Left lung (tissue), 10 donors: ENCODE measurements around the gene COL4A4. TPM values are rescaled to one million over a fixed set of nuclear protein-coding genes. Genes with fewer than 3 reads are reported as not detected.
A peak's percentile ranks its signal among the peaks of the same experiment; 100 is the strongest.

Source experiments
- ATAC-seq: fragments of 200-7000 bp; cut with Tn5 transposase; one replicate; pipeline ENCODE4 v1.9.1; 2020; ENCODE audit warnings: moderate library complexity
- DNase-seq, 4 donors: peaks; one replicate each; pipeline ENCODE4 v3.0.0-alpha.2; 2013 to 2020
- H3K27ac ChIP-seq, 2 donors: fragments of 200-600 bp; sonication (generic) in 1 of 2; one replicate each; pipeline versions ENCODE4 v1.5.0 to v1.8.0; 2020 to 2021
- H3K27me3 ChIP-seq, 2 donors: fragments of 200-600 bp; sonication (generic) in 1 of 2; one replicate each; pipeline versions ENCODE4 v1.5.0 to v1.8.0; 2020 to 2021
- H3K36me3 ChIP-seq, 2 donors: fragments of 200-600 bp; sonication (generic) in 1 of 2; one replicate each; pipeline versions ENCODE4 v1.5.0 to v1.8.0; 2020 to 2021
- H3K4me1 ChIP-seq, 2 donors: fragments of 200-600 bp; one replicate each; pipeline ENCODE4 v1.8.0; 2021
- H3K4me3 ChIP-seq, 2 donors: fragments of 200-600 bp; sonication (generic) in 1 of 2; one replicate each; pipeline versions ENCODE4 v1.5.0 to v1.8.0; 2020 to 2021; ENCODE audit warnings: mild to moderate bottlenecking in 1 of 2
- H3K9me3 ChIP-seq, 2 donors: fragments of 200-600 bp; sonication (generic) in 1 of 2; one replicate each; pipeline versions ENCODE4 v1.5.0 to v1.8.0; 2020 to 2021
- intact Hi-C, 2 donors: fragments of 100-400 bp; cut with DNase I; formaldehyde crosslinking; loops; one replicate each; pipeline versions ENCODE4 v1.11.2 to v1.14.2; 2022
- polyA plus RNA-seq, 6 donors: library from polyadenylated mRNA; unstranded; fragments of 120-200 nt; gene quantifications; one replicate each; pipeline ENCODE4 v1.2.1, GENCODE V29; 2013; ENCODE audit not compliant: insufficient read length in 6 of 6
- total RNA-seq, 2 donors: library from RNA; stranded (reverse); fragmentation: NEBNext Ultra II Directional; extraction: Animal tissue kit (Norgen Biotek cat#: 25700); gene quantifications; one replicate each; pipeline ENCODE4 v1.2.1, GENCODE V29; 2021
- TF ChIP-seq, protein P1 (sequence below), 2 donors: fragments of 200-600 bp; sonication (generic) in 1 of 2; IDR thresholded peaks; one replicate each; pipeline versions ENCODE4 v1.5.0 to v1.8.0; 2021; ENCODE audit warnings: antibody characterized with exemption in 2 of 2
- donor health status: DM: no; HTN: yes; CAD: no.
- donor health status: DM: no; HTN: no; CAD: no.

Gene COL4A4
- total and polyA plus RNA-seq, 8 donors: 5.4 to 51.2 (median 10.2) TPM

DNA sequence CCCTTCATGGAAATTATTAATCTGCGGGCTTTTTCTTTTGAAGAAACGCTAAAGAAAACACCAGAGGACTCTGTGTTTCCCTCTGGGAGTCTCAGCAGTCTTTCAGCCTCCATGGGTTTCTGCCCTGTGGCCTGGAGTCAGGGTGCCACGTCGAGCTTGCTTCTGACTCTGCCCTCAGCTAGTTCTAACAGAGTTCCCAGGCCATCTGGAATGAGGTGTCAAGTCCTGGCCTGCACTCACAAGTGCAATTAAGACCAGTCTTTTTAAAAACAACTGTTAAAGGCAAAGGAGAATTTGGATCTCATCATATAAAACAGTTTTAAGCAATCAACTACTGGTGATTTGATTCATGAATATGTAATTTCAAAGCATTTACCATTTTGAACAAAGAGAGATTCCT lies 170.8 kb downstream of the COL4A4 start:
- intact Hi-C loops: no loop called here
- H3K27me3 ChIP-seq: no peaks in the 10 kb centered on the region
- no peaks in the 10 kb centered on the region for H3K9me3 ChIP-seq
- H3K27ac ChIP-seq: no peak overlapping the region
- no peak overlapping the region for H3K4me3 ChIP-seq
- no peak for ATAC-seq
- H3K36me3 ChIP-seq: peaks cover 0 to 20% of the 10 kb centered on the region in 2 donors
- H3K4me1 ChIP-seq: no peaks in the 10 kb centered on the region
- no peak for DNase-seq
- TF ChIP-seq, protein P1, sequence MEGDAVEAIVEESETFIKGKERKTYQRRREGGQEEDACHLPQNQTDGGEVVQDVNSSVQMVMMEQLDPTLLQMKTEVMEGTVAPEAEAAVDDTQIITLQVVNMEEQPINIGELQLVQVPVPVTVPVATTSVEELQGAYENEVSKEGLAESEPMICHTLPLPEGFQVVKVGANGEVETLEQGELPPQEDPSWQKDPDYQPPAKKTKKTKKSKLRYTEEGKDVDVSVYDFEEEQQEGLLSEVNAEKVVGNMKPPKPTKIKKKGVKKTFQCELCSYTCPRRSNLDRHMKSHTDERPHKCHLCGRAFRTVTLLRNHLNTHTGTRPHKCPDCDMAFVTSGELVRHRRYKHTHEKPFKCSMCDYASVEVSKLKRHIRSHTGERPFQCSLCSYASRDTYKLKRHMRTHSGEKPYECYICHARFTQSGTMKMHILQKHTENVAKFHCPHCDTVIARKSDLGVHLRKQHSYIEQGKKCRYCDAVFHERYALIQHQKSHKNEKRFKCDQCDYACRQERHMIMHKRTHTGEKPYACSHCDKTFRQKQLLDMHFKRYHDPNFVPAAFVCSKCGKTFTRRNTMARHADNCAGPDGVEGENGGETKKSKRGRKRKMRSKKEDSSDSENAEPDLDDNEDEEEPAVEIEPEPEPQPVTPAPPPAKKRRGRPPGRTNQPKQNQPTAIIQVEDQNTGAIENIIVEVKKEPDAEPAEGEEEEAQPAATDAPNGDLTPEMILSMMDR (IDR thresholded peaks at IDR 0.05): no peak

DNA sequence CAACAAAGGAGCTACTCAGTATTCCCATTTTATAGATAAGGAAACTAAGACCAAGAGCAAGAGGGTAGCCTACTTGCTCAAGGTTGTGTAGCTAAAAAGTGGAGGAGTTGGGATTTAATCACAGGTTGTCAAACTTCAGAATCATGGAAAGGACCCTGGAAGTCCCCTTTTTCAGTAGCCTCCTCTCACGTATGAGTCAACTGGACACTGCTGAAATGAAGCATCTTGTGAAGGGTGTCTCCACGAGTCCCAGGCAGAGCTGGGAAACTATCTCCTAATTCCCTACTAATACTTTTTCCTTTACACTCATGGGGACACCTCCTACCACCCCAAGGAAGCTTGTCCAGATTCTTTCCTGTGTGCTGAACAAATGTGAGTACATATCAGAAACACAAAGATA lies 172.3 kb downstream of the COL4A4 start:
- Histone ChIP-seq H3K4me1 (no peaks in the 10 kb centered on the region), H3K27ac (no peak overlapping the region), H3K9me3 (no peaks in the 10 kb centered on the region), H3K4me3 (no peak overlapping the region), H3K27me3 (no peaks in the 10 kb centered on the region), H3K36me3 (peaks cover 0 to 21% of the 10 kb centered on the region in 2 donors)
- intact Hi-C loops: no loop called here
- ATAC-seq (no peak), DNase-seq (no peak)
- TF ChIP-seq, protein P1 (IDR thresholded peaks at IDR 0.05): no peak

DNA sequence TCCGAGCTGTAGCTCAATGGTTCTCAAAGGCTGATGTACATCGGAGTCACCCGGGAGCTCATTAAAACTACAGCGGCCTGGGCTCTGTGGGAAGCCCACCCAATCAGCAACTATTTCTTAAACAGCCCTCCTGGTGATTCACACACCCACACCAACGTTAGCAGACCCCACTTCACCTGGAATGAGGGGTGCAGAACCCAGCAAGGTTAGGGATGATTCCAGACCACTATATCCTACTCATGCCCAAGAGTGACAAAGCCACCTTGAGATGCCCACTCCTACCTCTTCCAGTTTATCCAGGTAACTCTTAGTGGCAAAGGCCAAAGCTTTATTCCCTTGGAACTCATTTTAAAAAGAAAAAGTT lies 178.4 kb downstream of the COL4A4 start:
- ATAC-seq: no peak
- Histone ChIP-seq H3K9me3 (no peaks in the 10 kb centered on the region), H3K4me1 (no peaks in the 10 kb centered on the region), H3K27ac (no peak overlapping the region), H3K36me3 (peaks cover 0 to 4% of the 10 kb centered on the region in 2 donors), H3K27me3 (no peaks in the 10 kb centered on the region), H3K4me3 (no peak overlapping the region)
- intact Hi-C loops: loop anchor here in 1 of 2 donors (5.0 kb wide), 1 partner anchor 1318 kb away; no protein-coding TSS in a partner anchor
- no peak for DNase-seq
- TF ChIP-seq, protein P1 (IDR thresholded peaks at IDR 0.05): no peak

DNA sequence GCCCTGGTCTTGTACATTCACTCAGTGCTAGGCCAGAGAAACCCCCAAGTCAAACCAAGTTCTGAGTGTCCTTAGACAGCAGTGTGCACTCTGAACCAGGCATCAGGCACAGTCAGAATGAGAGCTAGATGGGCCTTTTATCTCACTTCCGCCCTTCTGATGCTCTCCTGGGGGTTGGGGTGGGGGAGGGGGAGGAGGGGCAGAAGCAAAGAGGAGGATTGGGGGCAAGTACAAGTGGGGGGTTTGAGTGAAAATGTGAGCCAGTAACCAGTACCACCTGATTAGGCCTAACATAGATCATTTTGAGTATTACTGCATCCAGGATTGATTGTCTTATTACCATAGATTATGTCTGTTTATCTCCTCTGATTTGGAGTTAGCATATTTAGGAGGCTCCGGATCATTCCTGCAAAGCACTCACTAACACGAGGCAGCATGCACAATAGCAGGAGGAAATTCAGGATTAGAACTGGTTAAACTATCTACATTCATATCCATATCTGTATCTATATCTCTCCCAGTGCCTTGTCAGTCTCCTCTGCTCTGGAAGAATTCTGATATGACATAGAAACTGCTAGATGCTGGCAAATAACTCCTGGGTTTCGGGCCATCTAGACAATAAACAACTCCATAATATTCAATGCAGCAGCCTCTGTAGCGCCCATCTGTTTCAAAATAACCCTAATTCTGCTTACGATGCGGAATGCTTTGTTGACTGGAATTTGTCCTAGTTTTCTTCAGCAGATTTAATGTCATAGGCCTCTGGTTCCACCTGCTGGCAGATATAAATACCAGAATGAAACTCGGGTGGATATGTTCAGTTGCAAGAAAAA lies 179.0 kb downstream of the COL4A4 start:
- TF ChIP-seq, protein P1 (IDR thresholded peaks at IDR 0.05): peak; percentile 32 to 55
- no peaks in the 10 kb centered on the region for H3K4me1 ChIP-seq
- peak in 2 of 4 donors; percentile 84 to 91 for DNase-seq
- no peaks in the 10 kb centered on the region for H3K9me3 ChIP-seq
- peak; percentile 87 for ATAC-seq
- intact Hi-C loops: loop anchor here in 1 of 2 donors (5.0 kb wide), 1 partner anchor 1318 kb away; no protein-coding TSS in a partner anchor
- H3K27me3 ChIP-seq: no peaks in the 10 kb centered on the region
- H3K27ac ChIP-seq: peak overlapping the region in 1 of 2 donors; percentile 36
- H3K36me3 ChIP-seq: peaks cover 0 to 4% of the 10 kb centered on the region in 2 donors
- no peak overlapping the region for H3K4me3 ChIP-seq

DNA sequence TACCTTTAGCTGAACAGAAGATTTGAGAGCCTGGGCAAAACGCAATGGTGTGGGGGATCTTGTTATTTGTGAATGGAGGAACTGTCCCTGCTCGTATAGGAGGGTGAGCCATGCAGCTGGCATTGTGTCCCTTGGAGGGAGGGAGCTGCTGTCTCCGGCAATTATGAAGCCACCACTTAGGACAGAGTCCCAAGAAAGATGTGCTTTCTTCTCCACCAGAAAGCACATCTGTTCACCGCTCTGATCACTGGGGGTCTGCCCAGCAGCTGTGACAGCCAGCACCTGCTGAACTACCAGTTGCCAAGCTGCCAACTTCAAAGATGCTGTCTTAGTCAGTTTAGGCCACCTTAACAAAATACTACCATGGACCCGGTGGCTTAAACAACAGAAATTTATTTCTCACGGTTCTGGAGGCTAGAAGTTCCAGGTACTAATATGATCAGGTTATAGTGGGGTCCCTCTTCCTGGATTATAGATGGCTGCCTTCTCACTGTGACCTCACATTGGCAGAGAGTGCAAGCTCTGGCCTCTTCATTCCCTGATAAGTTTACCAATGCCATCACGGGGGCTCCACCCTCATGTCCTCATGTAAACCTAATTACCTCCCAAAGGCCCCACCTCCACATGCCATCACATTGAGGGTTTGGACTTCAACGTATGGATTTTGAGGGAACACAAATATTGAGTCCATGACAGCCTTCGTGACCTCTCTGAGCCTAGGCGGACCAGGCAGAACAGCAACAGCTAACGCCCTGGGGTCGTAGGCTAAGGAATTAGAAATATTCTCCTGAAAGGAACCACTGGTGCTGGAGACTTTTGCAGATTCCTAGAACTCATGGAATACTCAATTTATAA lies 179.9 kb downstream of the COL4A4 start:
- TF ChIP-seq, protein P1 (IDR thresholded peaks at IDR 0.05): no peak
- ATAC-seq (no peak), DNase-seq (no peak)
- Histone ChIP-seq H3K27ac (no peak overlapping the region), H3K4me3 (no peak overlapping the region), H3K36me3 (peaks cover 0 to 4% of the 10 kb centered on the region in 2 donors), H3K27me3 (no peaks in the 10 kb centered on the region), H3K4me1 (no peaks in the 10 kb centered on the region), H3K9me3 (no peaks in the 10 kb centered on the region)
- intact Hi-C loops: no loop called here
